CD14-positive monocyte (primary cell): ENCODE measurements around the gene CCDC86. TPM values are rescaled to one million over a fixed set of nuclear protein-coding genes. Genes with fewer than 3 reads are reported as not detected.
A peak's percentile ranks its signal among the peaks of the same experiment; 100 is the strongest.

Experiments used
- DNase-seq, 3 donors: peaks; one replicate each; pipeline ENCODE4 v3.0.0-alpha.2; 2011 to 2022
- H2AFZ ChIP-seq: 2 replicates; pipeline ENCODE4 v1.6.0; 2012; ENCODE audit warnings: mild to moderate bottlenecking, low read depth, low read length, inconsistent platforms; ENCODE audit not compliant: insufficient read depth, poor library complexity, severe bottlenecking
- H3K27ac ChIP-seq, 2 donors: 1 replicate in 1 of 2; 2 replicates in 1 of 2; pipeline ENCODE4 v1.5.1; 2012 to 2013; ENCODE audit warnings: low read length in 2 of 2, control low read depth in 1 of 2, inconsistent platforms in 1 of 2, low read depth in 1 of 2, mild to moderate bottlenecking in 1 of 2
- H3K27me3 ChIP-seq, 2 donors: one replicate each; pipeline versions ENCODE4 v1.6.0 to v1.6.1; 2011 to 2013; ENCODE audit warnings: low read length in 2 of 2; ENCODE audit not compliant: control insufficient read depth in 2 of 2, insufficient read depth in 2 of 2
- H3K36me3 ChIP-seq, 2 donors: replicated peaks in 1 of 2; 1 replicate in 1 of 2; 2 replicates in 1 of 2; pipeline versions ENCODE4 v1.5.1 to v1.6.1; 2012 to 2013; ENCODE audit warnings: low read length in 2 of 2, control low read depth in 1 of 2, inconsistent platforms in 1 of 2, mild to moderate bottlenecking in 1 of 2; ENCODE audit not compliant: insufficient read depth in 2 of 2, control insufficient read depth in 1 of 2
- H3K4me1 ChIP-seq, 2 donors: 1 replicate in 1 of 2; 2 replicates in 1 of 2; pipeline versions ENCODE4 v1.5.1 to v1.6.1; 2012 to 2013; ENCODE audit warnings: low read length in 2 of 2, control low read depth in 1 of 2, inconsistent platforms in 1 of 2, mild to moderate bottlenecking in 1 of 2, moderate library complexity in 1 of 2; ENCODE audit not compliant: insufficient read depth in 2 of 2, control insufficient read depth in 1 of 2
- H3K4me2 ChIP-seq: replicated peaks from 2 replicates; pipeline ENCODE3; 2012; ENCODE audit warnings: low read length, moderate library complexity, mild to moderate bottlenecking; ENCODE audit not compliant: poor library complexity, severe bottlenecking; ENCODE audit errors: extremely low read depth
- H3K4me3 ChIP-seq, 3 experiments: fragments of 200-600 bp in 1 of 3; sonication (generic) in 1 of 3; replicated peaks in 1 of 3; 1 replicate in 2 of 3; 2 replicates in 1 of 3; pipeline ENCODE4 v1.5.1; 2011 to 2013; ENCODE audit warnings: low read length in 3 of 3, mild to moderate bottlenecking in 3 of 3, control low read depth in 2 of 3, low read depth in 2 of 3, inconsistent platforms in 1 of 3, moderate library complexity in 1 of 3
- H3K79me2 ChIP-seq: 2 replicates; pipeline ENCODE4 v1.6.0; 2012; ENCODE audit warnings: mild to moderate bottlenecking, control low read depth, inconsistent platforms, low read length, moderate library complexity; ENCODE audit not compliant: insufficient read depth
- H3K9ac ChIP-seq: 2 replicates; pipeline ENCODE4 v1.6.0; 2017; ENCODE audit warnings: low read length, mild to moderate bottlenecking; ENCODE audit not compliant: insufficient read depth, poor library complexity, severe bottlenecking
- H3K9me3 ChIP-seq, 2 donors: replicated peaks in 1 of 2; 1 replicate in 1 of 2; 2 replicates in 1 of 2; pipeline versions ENCODE4 v1.5.1 to v1.6.1; 2012 to 2013; ENCODE audit warnings: low read length in 2 of 2, control low read depth in 1 of 2; ENCODE audit not compliant: control insufficient read depth in 1 of 2, insufficient read depth in 1 of 2
- H4K20me1 ChIP-seq: 2 replicates; pipeline ENCODE4 v1.6.0; 2012; ENCODE audit warnings: mild to moderate bottlenecking, low read length, control low read depth, moderate library complexity; ENCODE audit not compliant: insufficient read depth
- H3K27ac Mint-ChIP-seq, 7 donors: one replicate each; pipeline ENCODE4 v1.8.0; 2020; ENCODE audit warnings: mild to moderate bottlenecking in 7 of 7, mixed read lengths in 7 of 7, moderate library complexity in 6 of 7, inconsistent platforms in 2 of 7
- H3K27me3 Mint-ChIP-seq, 3 donors: one replicate each; pipeline ENCODE4 v1.8.0; 2021 to 2022; ENCODE audit warnings: low read depth in 3 of 3, mild to moderate bottlenecking in 3 of 3, mixed read lengths in 3 of 3, moderate library complexity in 3 of 3, inconsistent platforms in 1 of 3
- H3K36me3 Mint-ChIP-seq, 2 donors: one replicate each; pipeline ENCODE4 v1.8.0; 2020; ENCODE audit warnings: mixed read lengths in 2 of 2, inconsistent platforms in 1 of 2, mild to moderate bottlenecking in 1 of 2
- H3K4me1 Mint-ChIP-seq: one replicate; pipeline ENCODE4 v1.8.0; 2020; ENCODE audit warnings: mild to moderate bottlenecking, mixed read lengths
- H3K4me3 Mint-ChIP-seq, 2 donors: one replicate each; pipeline ENCODE4 v1.8.0; 2020; ENCODE audit warnings: mild to moderate bottlenecking in 2 of 2, mixed read lengths in 2 of 2, moderate library complexity in 1 of 2
- H3K9me3 Mint-ChIP-seq, 7 donors: one replicate each; pipeline ENCODE4 v1.8.0; 2020 to 2022; ENCODE audit warnings: mixed read lengths in 7 of 7, mild to moderate bottlenecking in 6 of 7, moderate library complexity in 6 of 7, inconsistent platforms in 2 of 7
- CTCF ChIP-seq: fragments of 200-600 bp; IDR thresholded peaks from one replicate; pipeline ENCODE4 v1.8.0; 2022; ENCODE audit warnings: antibody characterized with exemption, mild to moderate bottlenecking
- WGBS: methylation state at CpG from one replicate; pipeline ENCODE4 v1.1.5; 2013; ENCODE audit warnings: missing lambda C conversion rate; ENCODE audit not compliant: insufficient coverage; 5-methylcytosine and 5-hydroxymethylcytosine counted together
- intact Hi-C, 2 donors: fragments of 100-400 bp; cut with micrococcal nuclease; formaldehyde crosslinking; loops; one replicate each; pipeline versions ENCODE4 v1.15.0 to v1.15.1; 2023
- polyA plus RNA-seq, 3 donors: library from polyadenylated mRNA; depleted of rRNA in 1 of 3; unstranded in 2 of 3; stranded (reverse) in 1 of 3; fragments of 300-500 nt in 2 of 3; fragments of >200 nt in 1 of 3; fragmentation: Illumina TruSeq in 2 of 3; gene quantifications; 1 replicate in 2 of 3; 2 replicates in 1 of 3; pipeline ENCODE4 v1.2.3, GENCODE V29; 2012 to 2021

CCDC86 gene
- polyA plus RNA-seq, 3 donors = 7.2 to 10.2 (median 8.3) TPM

- Histone ChIP-seq H3K27me3 (no peaks in the 10 kb centered on the region), H3K79me2 (peaks cover 16% of the 10 kb centered on the region), H3K36me3 (peaks cover 44 to 51% of the 10 kb centered on the region in 2 donors), H4K20me1 (no peaks in the 10 kb centered on the region), H2AFZ (no peak overlapping the region), H3K4me3 (no peak overlapping the region), H3K27ac (no peak overlapping the region), H3K4me2 (no peak overlapping the region), H3K4me1 (peaks cover 8 to 18% of the 10 kb centered on the region in 2 donors), H3K9me3 (no peaks in the 10 kb centered on the region), H3K9ac (no peak overlapping the region)
- Mint-ChIP-seq H3K36me3 (peaks cover 56 to 65% of the 10 kb centered on the region in 2 donors), H3K4me3 (no peak overlapping the region), H3K9me3 (peaks cover 0 to 4% (median 0%) of the 10 kb centered on the region in 7 donors), H3K27ac (peak overlapping the region in 4 of 7 donors; percentile 2 to 66 (median 38)), H3K27me3 (peaks cover 0 to 4% (median 1%) of the 10 kb centered on the region in 3 donors), H3K4me1 (peaks cover 24% of the 10 kb centered on the region)
- intact Hi-C loops = no loop called here
- DNase-seq = no peak
- WGBS = 69% methylated on average over 5 of the region's 10 CpGs
- no peak for TF ChIP-seq CTCF
These were observed 6.8 kb downstream of the CCDC86 start for GRCh38 chr11:60848714-60849151.

- no peak overlapping the region for H3K4me3 Mint-ChIP-seq
- Histone ChIP-seq H4K20me1 (no peaks in the 10 kb centered on the region), H3K36me3 (peaks cover 44 to 51% of the 10 kb centered on the region in 2 donors), H3K9me3 (no peaks in the 10 kb centered on the region), H3K4me2 (no peak overlapping the region), H2AFZ (no peak overlapping the region), H3K27ac (no peak overlapping the region), H3K4me3 (no peak overlapping the region), H3K4me1 (peaks cover 0 to 6% of the 10 kb centered on the region in 2 donors), H3K27me3 (peaks cover 0 to 3% of the 10 kb centered on the region in 2 donors), H3K79me2 (peaks cover 5% of the 10 kb centered on the region), H3K9ac (no peak overlapping the region)
- H3K36me3 Mint-ChIP-seq = peaks cover 49 to 60% of the 10 kb centered on the region in 2 donors
- WGBS = 94% methylated on average over 26 of the region's 29 CpGs
- intact Hi-C loops = no loop called here
- H3K4me1 Mint-ChIP-seq = peaks cover 15% of the 10 kb centered on the region
- no peak for TF ChIP-seq CTCF
- DNase-seq = no peak
- peaks cover 0 to 4% (median 0%) of the 10 kb centered on the region in 7 donors for H3K9me3 Mint-ChIP-seq
- H3K27me3 Mint-ChIP-seq = peaks cover 4 to 10% (median 4%) of the 10 kb centered on the region in 3 donors
- no peak overlapping the region for H3K27ac Mint-ChIP-seq
These were observed 8.0 kb downstream of the CCDC86 start for GRCh38 chr11:60849641-60850520.
